Measurements from ENCODE around the gene MCUB.
A peak's percentile ranks its signal among the peaks of the same experiment; 100 is the strongest.

Gene MCUB

DNA sequence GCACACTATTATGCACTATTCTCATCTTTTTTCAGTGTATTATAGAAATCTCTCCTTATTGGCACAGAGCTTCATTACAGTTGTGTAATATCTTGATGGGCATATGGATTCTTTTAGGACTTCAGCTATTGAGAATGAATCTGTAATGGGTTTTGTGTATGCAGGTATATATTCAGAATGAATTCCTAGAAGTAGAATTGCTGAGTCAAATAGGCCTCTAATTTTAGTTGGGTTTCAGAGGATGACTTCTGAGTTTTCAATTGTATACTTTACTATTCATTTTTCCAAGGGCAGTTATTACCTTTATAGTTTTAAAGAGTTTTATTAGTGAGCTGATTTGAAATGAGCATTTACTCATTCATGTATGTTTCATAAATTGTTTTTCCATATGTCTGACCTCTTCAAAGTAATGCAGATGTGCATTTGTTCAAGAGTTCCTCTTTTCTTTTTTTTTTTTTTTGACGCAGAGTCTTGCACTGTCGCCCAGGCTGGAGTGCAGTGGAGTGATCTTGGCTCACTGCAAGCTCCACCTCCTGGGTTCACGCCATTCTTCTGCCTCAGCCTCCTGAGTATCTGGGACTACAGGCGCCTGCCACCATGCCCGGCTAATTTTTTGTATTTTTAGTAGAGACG, 123.7 kb downstream of the MCUB start:
- DNase-seq: no peak

- no peak for DNase-seq
Measured at GRCh38 chr4:109684727-109685126, 124.7 kb downstream of the MCUB start.

GRCh38 chr4:109690690-109691410, 130.8 kb downstream of the MCUB start:
- no peak for DNase-seq

- no peak for DNase-seq
Measured at GRCh38 chr4:109691411-109691920, 131.4 kb downstream of the MCUB start.

- DNase-seq: no peak
Measured at GRCh38 chr4:109698656-109699055, 138.6 kb downstream of the MCUB start.

DNA sequence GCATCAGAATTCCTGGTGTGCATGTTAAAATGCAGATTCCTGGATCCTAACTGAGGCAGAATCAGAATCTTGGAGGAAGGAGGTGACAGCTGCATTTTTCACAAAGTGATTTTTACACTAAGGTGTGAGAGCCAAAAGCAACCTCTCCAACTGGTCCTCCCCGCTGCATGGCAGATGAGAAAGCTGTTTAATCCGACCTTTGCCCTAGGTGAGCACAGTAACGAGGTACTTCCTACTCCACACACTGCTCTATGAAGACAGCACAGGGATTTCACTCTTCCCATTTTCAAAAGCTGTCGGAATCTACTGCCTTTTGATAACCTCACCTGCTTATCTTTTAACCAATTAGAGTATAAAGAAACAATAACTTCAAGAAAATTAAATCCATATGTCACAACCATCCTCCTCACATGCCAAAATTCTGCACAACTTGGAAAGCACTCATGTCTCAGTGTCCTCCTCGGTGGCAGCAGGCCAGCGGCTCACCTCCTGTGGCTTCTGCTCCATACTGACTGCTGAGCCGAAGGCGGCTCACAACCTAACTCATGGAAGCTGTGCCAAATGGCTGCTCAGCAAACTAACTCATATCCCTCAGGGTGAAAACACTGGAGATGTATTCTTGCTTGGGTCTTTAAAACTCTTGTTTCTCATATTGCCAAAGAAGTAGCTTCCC, 139.6 kb downstream of the MCUB start:
- no peak for DNase-seq

DNA sequence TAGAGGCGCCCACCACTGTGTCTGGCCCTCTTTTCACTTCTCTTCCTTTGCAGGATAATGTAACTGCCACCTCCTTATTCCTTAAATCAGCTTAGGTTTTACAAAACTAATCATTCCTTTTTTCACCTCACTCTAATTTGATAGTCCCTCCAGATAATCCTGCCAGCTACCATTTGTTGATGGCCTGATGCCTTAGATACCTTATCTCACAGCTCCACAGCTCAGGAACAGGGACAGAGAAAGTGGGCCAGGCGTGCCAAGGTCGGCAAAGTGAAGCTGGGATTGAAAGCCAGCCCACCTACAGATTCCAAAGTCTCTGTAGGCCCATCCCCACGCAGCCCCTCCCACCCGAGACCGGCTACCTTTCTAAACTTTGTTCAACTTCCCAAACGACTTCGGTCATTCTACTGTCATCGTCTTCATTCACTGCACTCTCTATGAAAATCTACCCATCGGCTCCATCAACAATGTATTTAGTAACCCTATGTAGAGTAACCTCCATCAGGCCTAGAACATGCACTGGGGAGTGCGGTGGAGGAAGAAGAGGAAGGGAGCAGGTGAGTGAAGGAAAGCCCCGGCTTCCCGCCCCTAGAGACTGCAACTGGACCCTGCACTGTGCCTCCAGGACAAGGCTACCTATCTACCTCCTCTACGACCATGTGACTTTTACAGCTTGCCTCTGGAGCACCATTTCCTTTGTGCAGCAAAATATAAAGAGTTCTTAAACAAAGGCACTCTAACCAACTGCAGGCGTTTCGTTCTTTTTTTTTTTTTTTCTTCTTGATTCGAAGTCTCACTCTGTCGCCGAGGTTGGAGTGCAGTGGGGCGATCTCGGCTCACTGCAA, 141.7 kb downstream of the MCUB start:
- DNase-seq: no peak

DNA sequence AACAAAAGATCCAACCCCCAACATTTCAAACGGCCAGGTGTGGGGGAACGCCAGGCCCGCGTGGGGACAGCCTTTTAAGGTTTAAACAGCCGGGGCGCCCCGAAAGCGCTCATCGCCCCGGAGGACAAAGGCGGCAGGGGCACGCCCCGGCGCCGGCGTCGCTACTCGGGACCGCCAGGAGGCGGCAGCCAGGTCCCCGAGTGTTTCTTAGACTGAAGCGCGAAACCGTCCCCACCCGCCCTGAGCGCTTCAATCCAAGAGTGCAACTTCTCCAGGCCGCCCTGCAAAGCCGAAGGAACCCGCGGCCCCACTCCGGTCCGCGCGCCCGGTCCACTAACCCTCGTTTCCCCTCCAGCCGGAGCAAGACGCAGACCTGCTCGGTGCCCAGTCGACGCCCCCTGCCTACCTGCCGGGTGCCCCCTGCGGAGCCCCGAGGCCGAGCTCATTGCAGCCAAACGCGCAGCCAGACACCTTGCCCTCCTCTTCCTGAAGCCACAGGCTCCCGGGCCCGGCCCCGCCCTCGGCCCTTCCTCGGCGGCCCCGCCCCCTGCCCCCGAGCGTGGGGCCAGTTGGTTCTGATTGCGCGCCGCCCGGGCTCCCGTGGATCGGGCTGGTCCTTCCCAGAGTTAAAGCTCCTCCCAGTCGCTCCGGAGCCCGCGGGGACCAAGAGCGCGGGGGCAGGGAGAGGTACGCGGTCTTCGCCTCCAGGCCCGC, 143.1 kb downstream of the MCUB start, which contains the start of gene CASP6:
Gene CASP6 (minus strand): TSS at position 496 of the 714 bp plus-strand sequence. CDS start 50 bp downstream, at position 446.
- peak; percentile 69 for DNase-seq

- DNase-seq: no peak
Measured at GRCh38 chr4:109703664-109704361, 143.8 kb downstream of the MCUB start.

- DNase-seq: no peak
Measured at GRCh38 chr4:109708435-109708834, 148.4 kb downstream of the MCUB start.

DNA sequence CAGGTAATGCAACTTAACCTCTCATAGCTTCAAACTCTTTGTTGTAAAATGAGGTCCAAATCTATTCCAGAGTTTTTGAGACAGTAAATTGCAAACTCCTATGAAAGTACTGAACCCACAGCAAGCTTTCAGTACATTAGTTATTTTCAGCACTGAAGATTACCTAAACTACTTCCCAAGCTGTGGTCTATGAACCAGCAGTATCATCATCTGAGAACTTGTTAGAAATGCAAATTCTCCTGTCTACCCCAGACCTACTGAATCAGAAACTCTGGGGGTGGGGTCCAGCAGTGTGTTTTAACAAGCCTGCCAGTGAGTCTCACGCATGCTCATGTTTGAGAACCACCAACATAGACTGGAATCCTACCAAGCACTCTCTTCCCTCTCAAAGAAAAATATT, 148.9 kb downstream of the MCUB start:
- no peak for DNase-seq

- DNase-seq: no peak
Measured at GRCh38 chr4:109713500-109713899, 153.5 kb downstream of the MCUB start.

- DNase-seq: no peak
Measured at GRCh38 chr4:109718759-109719158, 158.7 kb downstream of the MCUB start.

- no peak for DNase-seq
Measured at GRCh38 chr4:109719604-109720003, 159.6 kb downstream of the MCUB start.

DNA sequence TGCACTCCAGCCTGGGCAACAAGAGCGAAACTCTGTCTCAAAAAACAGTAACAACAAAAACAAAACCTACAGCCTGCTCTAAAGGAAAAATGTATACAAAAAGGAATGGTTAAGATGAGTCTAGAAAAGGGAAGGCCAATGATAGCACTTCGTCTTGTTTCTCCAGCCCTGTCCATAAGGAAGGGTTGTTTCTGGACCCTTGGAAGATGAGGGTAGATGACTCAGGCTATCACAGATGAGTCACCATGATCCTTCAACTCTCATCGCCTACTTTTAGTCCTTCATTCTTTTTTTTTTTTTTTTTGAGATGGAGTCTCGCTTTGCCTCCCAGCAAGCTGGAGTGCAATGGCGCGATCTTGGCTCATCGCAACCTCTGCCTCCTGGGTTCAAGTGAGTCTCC, 161.0 kb downstream of the MCUB start:
- DNase-seq: no peak

DNA sequence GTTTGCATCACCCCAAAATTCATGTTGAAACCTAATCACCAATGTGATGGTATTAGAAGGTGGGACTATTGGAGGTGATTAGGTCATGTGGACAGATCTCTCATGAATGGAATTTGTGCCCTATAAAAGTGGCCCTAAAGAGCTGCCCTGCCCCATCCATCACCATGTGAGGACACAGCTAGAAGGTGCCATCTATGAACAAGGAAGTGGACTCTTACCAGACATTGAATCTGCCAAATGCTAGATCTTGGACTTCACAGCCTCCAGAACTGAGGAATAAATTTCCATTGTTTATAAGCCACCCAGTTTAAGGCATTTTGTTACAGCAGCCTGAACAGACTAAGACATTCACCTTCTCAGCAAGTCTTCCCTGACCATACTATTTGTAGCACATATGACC, 162.3 kb downstream of the MCUB start:
- DNase-seq: no peak

- DNase-seq: no peak
Measured at GRCh38 chr4:109723110-109723509, 163.1 kb downstream of the MCUB start.

GRCh38 chr4:109728385-109728784, 168.3 kb downstream of the MCUB start:
- DNase-seq: no peak

DNA sequence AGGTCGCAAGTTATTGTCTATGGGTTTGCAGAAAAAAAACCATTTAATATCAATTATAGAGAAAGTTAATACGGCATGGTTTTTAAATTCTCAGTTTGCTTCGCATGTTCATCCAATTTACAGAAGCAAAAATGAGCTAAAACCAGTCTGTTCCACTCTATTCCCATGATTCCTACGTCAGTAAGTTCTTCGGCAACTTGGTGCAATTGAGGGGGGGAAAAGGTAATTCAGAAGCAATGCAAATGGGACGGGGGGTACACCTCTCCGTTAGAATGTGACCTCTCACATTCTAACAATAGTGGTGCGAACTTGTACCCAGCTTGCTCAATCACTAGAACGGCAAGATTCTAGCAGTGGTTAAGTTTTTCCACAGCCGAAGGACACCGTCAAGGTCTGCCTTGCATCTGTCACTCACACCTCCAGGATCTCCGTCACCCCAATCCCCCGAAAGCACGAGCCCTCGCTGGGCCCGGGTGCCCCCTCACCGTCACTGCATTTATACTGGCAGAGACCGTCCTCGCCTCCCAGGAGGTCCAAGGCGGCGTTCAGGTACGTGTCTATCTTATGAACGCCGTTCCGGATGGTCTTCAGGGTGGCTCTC, 169.2 kb downstream of the MCUB start:
- DNase-seq: no peak

- DNase-seq: peak; percentile 77
Measured at GRCh38 chr4:109729718-109730618, 169.9 kb downstream of the MCUB start, which contains the start of gene PLA2G12A. PLA2G12A (minus strand) TSS chr4:109730070; CDS start chr4:109729809, 261 bp downstream.

Data from effector CD4-positive, alpha-beta T cell (primary cell).